ENCODE data around the gene ARHGAP45. TPM values are rescaled to one million over a fixed set of nuclear protein-coding genes. Genes with fewer than 3 reads are reported as not detected.

The ARHGAP45 gene
- total and polyA plus RNA-seq, 12 donors, result 1.9 to 27.4 (median 4.3) TPM

DNA sequence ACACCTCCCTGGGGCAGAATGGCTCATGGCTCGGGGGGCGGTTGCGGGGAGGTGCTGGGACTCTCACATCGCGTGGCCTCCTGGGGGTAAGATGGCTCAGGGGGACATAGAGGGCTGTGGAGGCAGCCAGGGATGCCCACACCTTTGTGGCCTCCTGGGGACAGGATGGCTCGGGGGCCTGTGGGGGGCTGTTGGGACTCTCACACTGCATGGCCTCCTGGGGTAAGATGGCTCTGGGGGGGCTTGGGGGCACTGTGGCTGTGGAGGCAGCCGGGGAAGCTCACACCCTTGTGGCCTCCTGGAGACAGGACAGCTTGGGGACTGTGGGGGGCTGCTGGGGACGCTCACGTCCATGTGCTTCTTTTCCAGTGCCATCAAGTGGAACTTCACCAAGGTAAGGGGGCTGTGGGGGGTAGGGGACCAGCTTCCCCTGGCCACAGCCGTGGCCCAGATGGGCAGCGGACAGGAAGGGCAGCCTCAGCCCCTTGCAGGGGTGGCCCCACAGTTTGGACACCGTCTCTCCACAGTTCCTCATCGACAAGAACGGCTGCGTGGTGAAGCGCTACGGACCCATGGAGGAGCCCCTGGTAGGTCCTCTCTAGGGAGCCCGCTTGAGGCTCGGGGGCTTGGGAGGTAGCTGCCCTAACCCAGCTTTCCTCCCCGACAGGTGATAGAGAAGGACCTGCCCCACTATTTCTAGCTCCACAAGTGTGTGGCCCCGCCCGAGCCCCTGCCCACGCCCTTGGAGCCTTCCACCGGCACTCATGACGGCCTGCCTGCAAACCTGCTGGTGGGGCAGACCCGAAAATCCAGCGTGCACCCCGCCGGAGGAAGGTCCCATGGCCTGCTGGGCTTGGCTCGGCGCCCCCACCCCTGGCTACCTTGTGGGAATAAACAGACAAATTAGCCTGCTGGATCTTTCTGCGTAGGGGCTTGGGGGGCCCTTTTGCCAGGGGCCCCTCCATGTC is 39.2 kb downstream of the ARHGAP45 start:
- ATAC-seq, result no peak
- Histone ChIP-seq H3K27me3 (no peaks in the 10 kb centered on the region), H3K36me3 (peaks cover 0 to 58% (median 31%) of the 10 kb centered on the region in 9 donors), H3K27ac (peak overlapping the region in 2 of 10 donors; percentile 36 to 97), H3K4me3 (no peak overlapping the region), H3K4me1 (peaks cover 30 to 60% (median 44%) of the 10 kb centered on the region in 9 donors), H3K9me3 (no peaks in the 10 kb centered on the region)
- 90 to 92% methylated on average over 32 of the region's 32 CpGs for WGBS, 2 donors
- intact Hi-C loops (cut with DNase I), result no loop called here
- no peak for DNase-seq
- TF ChIP-seq, protein P1, sequence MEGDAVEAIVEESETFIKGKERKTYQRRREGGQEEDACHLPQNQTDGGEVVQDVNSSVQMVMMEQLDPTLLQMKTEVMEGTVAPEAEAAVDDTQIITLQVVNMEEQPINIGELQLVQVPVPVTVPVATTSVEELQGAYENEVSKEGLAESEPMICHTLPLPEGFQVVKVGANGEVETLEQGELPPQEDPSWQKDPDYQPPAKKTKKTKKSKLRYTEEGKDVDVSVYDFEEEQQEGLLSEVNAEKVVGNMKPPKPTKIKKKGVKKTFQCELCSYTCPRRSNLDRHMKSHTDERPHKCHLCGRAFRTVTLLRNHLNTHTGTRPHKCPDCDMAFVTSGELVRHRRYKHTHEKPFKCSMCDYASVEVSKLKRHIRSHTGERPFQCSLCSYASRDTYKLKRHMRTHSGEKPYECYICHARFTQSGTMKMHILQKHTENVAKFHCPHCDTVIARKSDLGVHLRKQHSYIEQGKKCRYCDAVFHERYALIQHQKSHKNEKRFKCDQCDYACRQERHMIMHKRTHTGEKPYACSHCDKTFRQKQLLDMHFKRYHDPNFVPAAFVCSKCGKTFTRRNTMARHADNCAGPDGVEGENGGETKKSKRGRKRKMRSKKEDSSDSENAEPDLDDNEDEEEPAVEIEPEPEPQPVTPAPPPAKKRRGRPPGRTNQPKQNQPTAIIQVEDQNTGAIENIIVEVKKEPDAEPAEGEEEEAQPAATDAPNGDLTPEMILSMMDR (IDR thresholded peaks at IDR 0.05), result no peak

DNA sequence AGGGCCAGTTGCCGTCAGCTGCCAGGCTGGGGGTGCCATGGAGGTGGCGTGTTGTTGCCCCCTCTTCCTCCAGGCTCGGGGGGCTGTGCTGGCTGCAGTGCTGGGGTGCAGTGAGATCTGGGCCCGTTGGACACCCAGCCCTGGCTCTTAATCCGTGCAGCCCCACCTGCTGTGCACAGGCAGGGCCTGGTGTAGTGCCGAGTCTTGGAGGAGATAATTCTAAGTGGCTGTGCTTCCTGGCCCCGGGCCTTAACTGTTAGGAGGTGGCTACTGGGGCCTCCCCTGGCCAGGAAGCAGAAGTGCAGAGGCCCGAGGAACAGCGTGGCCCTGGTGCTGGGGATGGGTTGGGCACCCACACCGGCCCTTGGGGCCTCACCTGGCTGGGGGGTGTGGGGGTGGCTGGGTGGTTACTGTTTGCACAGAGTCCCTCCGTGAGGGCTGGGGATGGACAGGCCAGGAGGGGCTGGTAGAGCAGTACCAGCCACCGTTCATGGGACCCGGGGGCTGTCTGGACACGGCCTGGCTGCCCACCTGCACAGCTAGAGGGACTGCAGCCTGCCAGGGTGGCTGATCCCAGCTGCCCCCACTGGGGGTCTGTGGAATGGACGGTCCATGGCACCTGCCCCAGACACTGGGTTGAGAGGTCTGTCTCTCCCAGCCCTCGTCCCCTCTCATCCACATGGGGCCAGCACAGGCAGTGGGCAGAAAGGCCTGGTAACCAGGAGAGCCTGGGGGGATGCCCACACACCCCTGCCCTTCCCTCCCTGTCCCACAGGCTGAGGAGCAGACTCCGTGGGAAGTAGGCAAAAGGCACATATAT is 40.1 kb downstream of the ARHGAP45 start:
- Histone ChIP-seq H3K4me1 (peaks cover 24 to 55% (median 35%) of the 10 kb centered on the region in 9 donors), H3K9me3 (no peaks in the 10 kb centered on the region), H3K27me3 (no peaks in the 10 kb centered on the region), H3K4me3 (no peak overlapping the region), H3K27ac (peak overlapping the region in 2 of 10 donors; percentile 36 to 40), H3K36me3 (peaks cover 0 to 63% (median 31%) of the 10 kb centered on the region in 9 donors)
- no peak for DNase-seq
- TF ChIP-seq, protein P1 (IDR thresholded peaks at IDR 0.05), result peak in 1 of 9 donors; percentile 29
- no peak for ATAC-seq
- intact Hi-C loops (cut with DNase I), result no loop called here
- 60 to 71% methylated on average over 17 of the region's 17 CpGs for WGBS, 2 donors

- 91 to 94% methylated on average over 22 to 25 of the region's 25 CpGs for WGBS, 2 donors
- ATAC-seq, result no peak
- peaks cover 0 to 70% (median 31%) of the 10 kb centered on the region in 9 donors for H3K36me3 ChIP-seq
- no peak overlapping the region for H3K4me3 ChIP-seq
- TF ChIP-seq, protein P1 (IDR thresholded peaks at IDR 0.05), result no peak
- peaks cover 21 to 55% (median 32%) of the 10 kb centered on the region in 9 donors for H3K4me1 ChIP-seq
- no peaks in the 10 kb centered on the region for H3K9me3 ChIP-seq
- intact Hi-C loops (cut with DNase I), result loop anchor here in 1 of 10 donors (2.0 kb wide), 1 partner anchor 41 kb away; no protein-coding TSS in a partner anchor
- DNase-seq, result no peak
- H3K27me3 ChIP-seq, result no peaks in the 10 kb centered on the region
- H3K27ac ChIP-seq, result peak overlapping the region in 2 of 10 donors; percentile 24 to 36
These were observed 40.8 kb downstream of the ARHGAP45 start for GRCh38 chr19:1107661-1108261.

All from heart right ventricle (tissue), 16 donors.